Adipocyte (in vitro differentiated cells): ENCODE measurements around the gene SHLD2.
"Not testable (repeated sequence)": the region's sequence is repeated elsewhere in the genome, so short reads cannot be mapped to it uniquely, and the experiment has no call there.

Experiments
- DNase-seq: peaks from one replicate; pipeline ENCODE4 v3.0.0-alpha.2; 2015; ENCODE audit warnings: low read depth
- H3K27me3 ChIP-seq: replicated peaks from 2 replicates; pipeline ENCODE4 v1.7.0; 2013; ENCODE audit warnings: mild to moderate bottlenecking, low read length, moderate library complexity; ENCODE audit not compliant: control insufficient read depth, insufficient read depth
- H3K36me3 ChIP-seq: 2 replicates; pipeline ENCODE4 v1.7.0; 2013; ENCODE audit warnings: low read length, mild to moderate bottlenecking, moderate library complexity; ENCODE audit not compliant: control insufficient read depth, insufficient read depth, severe bottlenecking
- H3K4me1 ChIP-seq: 2 replicates; pipeline ENCODE4 v1.7.0; 2013; ENCODE audit warnings: mild to moderate bottlenecking, low read length, moderate library complexity; ENCODE audit not compliant: control insufficient read depth, insufficient read depth
- H3K4me3 ChIP-seq: 2 replicates; pipeline ENCODE4 v1.7.0; 2013; ENCODE audit warnings: mild to moderate bottlenecking, low read length, moderate library complexity
- H3K9ac ChIP-seq: 2 replicates; pipeline ENCODE4 v1.7.0; 2013; ENCODE audit warnings: mild to moderate bottlenecking, low read length, moderate library complexity
- H3K9me3 ChIP-seq: 2 replicates; pipeline ENCODE4 v1.7.0; 2013; ENCODE audit warnings: mild to moderate bottlenecking, low read length, moderate library complexity; ENCODE audit not compliant: control insufficient read depth

SHLD2 gene

DNA sequence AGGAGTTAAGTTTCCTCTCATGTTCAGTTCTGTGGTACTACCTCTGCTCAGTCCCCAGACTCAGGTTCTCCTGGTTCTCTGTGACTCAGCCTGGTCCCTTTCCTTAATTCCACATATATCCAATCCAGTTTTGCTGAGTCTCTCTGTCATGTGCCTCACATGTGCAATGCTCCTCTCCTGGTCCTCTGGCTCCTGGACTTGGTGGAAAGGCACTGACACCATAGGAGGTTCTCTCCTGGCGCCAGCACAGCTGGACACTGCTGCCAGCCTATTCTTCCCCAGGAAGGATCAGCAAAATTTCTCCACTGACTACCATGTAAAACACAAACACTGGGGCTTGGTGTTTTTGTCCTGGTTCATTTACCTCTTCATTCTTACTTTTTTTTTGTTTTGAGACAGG is 28.1 kb upstream of the SHLD2 start:
- H3K36me3 ChIP-seq: peaks cover 91% of the 10 kb centered on the region
- no peaks in the 10 kb centered on the region for H3K4me1 ChIP-seq
- H3K9ac ChIP-seq: no peak overlapping the region
- no peak for DNase-seq
- H3K27me3 ChIP-seq: no peaks in the 10 kb centered on the region
- H3K9me3 ChIP-seq: no peaks in the 10 kb centered on the region
- H3K4me3 ChIP-seq: no peak overlapping the region

DNA sequence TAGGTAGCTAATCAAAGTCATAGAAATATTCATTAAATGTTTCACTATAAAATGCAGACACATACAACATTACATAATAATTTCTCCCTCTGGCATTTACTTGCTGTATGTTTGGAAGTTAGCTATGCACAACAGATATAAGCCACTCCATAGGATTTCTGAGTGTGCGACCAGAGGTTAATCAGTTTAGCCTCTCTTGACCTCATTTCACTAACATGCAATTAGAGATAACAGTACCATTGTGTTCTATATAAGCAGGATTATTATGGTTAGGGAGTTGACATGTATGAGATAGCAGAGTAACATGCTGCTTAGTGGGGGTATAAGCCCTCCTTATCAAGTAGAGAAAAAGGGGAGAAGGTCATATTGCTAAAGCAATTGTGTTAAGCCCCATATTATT is 26.7 kb upstream of the SHLD2 start:
- Histone ChIP-seq H3K9me3 (no peaks in the 10 kb centered on the region), H3K27me3 (no peaks in the 10 kb centered on the region), H3K36me3 (peaks cover 91% of the 10 kb centered on the region), H3K4me1 (no peaks in the 10 kb centered on the region), H3K9ac (no peak overlapping the region), H3K4me3 (no peak overlapping the region)
- no peak for DNase-seq

DNA sequence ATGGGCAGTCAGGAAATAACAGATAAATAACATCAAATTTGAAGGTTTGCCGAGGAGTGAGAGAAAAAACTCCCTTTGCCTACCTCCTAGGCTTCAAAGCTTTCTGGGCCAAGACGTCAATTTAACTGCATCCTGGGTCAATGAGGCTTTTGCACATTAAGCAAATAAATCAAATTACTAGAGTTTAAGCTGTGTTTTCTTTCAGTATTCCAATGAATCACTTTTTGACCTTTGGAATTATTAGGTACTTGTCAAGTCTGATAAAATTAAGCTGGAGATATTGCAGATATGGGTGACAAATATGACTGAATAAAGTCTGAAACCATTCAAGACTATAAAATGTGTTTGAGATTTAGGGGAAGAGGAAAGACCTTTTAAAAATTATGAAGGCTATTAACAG is 22.6 kb upstream of the SHLD2 start:
- Histone ChIP-seq H3K4me1 (no peaks in the 10 kb centered on the region), H3K27me3 (no peaks in the 10 kb centered on the region), H3K4me3 (no peak overlapping the region), H3K36me3 (peaks cover 60% of the 10 kb centered on the region), H3K9me3 (no peaks in the 10 kb centered on the region), H3K9ac (no peak overlapping the region)
- DNase-seq: no peak

DNA sequence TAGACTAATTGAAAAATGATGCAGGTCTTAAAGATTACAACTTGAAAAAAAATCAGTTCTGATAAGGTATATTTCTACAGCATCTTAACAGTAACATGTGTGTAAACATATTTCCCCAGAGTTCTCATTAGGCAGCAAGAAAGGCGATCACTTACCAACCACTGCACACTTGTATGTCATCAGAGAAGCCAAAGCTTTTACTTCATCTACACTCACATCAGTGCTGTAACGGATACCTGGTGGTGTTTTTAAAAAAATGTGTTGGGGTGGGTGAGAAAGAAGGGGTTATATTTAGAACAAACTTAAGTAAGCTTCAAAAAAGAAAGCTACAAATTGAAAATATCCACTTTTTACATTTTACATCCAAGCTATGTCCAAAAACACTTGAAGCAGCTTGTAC is 18.6 kb upstream of the SHLD2 start:
- H3K36me3 ChIP-seq: peaks cover 28% of the 10 kb centered on the region
- H3K9ac ChIP-seq, H3K27me3 ChIP-seq, H3K4me3 ChIP-seq, DNase-seq, H3K9me3 ChIP-seq, H3K4me1 ChIP-seq: not testable (repeated sequence)

DNA sequence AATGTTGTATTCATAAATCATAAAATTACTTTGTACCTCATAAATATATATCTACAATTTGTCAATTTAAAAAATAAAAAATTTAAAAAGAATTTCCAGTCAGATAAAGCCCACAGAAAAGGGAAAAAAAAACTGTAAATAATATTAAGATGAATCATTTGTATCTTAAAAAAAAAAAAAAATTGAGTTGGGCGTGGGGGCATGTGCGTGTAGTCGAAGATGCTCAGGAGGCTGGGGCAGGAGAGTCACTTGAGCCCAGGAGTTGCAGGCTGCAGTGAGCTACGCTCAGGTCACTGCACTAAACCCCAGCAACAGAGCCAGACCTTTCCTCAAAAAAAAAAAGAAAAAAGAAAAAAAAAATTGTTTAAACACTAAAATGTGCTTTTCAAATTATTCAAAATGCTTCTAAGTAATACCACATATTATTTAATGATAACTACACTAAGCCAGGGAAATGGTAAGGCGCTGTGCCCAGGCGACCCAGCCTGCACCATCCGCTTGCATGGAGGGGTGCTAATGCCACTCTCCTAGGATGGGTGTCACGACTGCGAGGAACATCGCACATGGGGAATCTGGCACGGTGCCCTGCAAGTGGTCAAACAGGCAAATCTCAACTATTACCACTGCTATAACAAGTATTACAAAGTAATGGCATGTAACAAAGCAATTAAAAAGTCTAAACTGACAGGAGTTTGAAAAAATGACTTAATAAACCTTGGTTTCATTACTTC is 15.7 kb upstream of the SHLD2 start:
- H3K9ac ChIP-seq: no peak overlapping the region
- H3K27me3 ChIP-seq: no peaks in the 10 kb centered on the region
- no peak overlapping the region for H3K4me3 ChIP-seq
- peaks cover 23% of the 10 kb centered on the region for H3K4me1 ChIP-seq
- no peaks in the 10 kb centered on the region for H3K9me3 ChIP-seq
- no peaks in the 10 kb centered on the region for H3K36me3 ChIP-seq
- no peak for DNase-seq

DNA sequence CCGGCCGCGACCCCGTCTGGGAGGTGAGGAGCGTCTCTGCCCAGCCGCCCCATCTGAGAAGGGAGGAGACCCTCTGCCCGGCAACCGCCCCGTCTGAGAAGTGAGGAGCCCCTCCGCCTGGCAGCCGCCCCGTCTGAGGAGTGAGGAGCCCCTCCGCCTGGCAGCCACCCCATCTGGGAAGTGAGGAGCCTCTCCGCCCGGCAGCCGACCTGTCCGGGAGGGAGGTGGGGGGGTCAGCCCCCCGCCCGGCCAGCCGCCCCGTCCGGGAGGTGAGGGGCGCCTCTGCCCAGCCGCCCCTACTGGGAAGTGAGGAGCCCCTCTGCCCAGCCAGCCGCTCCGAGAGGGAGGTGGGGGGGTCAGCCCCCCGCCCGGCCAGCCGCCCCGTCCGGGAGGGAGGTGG is 14.4 kb upstream of the SHLD2 start:
- H3K36me3 ChIP-seq, H3K27me3 ChIP-seq, DNase-seq, H3K9ac ChIP-seq, H3K4me3 ChIP-seq, H3K9me3 ChIP-seq: not testable (repeated sequence)
- peaks cover 31% of the 10 kb centered on the region for H3K4me1 ChIP-seq

DNA sequence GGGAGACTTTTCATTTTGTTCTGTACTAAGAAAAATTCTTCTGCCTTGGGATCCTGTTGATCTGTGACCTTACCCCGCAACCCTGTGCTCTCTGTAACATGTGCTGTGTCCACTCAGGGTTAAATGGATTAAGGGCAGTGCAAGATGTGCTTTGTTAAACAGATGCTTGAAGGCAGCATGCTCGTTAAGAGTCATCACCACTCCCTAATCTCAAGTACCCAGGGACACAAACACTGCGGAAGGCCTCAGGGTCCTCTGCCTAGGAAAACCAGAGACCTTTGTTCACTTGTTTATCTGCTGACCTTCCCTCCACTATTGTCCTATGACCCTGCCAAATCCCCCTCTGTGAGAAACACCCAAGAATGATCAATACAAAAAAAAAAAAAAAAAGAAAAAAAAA is 13.4 kb upstream of the SHLD2 start:
- H3K4me3 ChIP-seq, H3K36me3 ChIP-seq, H3K9me3 ChIP-seq, DNase-seq, H3K27me3 ChIP-seq: not testable (repeated sequence)
- Histone ChIP-seq H3K9ac (peak overlapping the region; percentile 71), H3K4me1 (peaks cover 31% of the 10 kb centered on the region)

DNA sequence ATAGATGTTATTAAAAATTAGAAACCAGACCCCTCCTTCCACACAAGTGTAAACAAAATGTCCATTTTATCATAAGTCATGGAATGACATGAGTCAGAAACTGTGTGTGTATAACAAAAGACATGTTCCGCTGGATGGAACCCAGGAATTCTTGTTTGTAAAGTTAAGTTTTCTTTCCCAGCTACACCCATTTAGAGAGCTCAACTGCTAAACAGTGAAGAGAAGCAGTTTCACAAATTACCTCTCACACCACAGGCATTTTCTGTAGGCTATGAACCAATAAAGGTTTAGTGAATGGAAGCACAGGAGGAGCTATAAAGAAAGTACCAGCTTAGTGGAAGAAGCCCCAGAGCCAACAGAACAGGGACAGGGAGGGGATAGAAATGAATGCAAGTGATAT is 12.8 kb upstream of the SHLD2 start:
- Histone ChIP-seq H3K4me3 (peak overlapping the region; percentile 18), H3K4me1 (peaks cover 31% of the 10 kb centered on the region), H3K9ac (peak overlapping the region; percentile 71)
- H3K9me3 ChIP-seq, H3K27me3 ChIP-seq, H3K36me3 ChIP-seq: not testable (repeated sequence)
- peak; percentile 84 for DNase-seq

DNA sequence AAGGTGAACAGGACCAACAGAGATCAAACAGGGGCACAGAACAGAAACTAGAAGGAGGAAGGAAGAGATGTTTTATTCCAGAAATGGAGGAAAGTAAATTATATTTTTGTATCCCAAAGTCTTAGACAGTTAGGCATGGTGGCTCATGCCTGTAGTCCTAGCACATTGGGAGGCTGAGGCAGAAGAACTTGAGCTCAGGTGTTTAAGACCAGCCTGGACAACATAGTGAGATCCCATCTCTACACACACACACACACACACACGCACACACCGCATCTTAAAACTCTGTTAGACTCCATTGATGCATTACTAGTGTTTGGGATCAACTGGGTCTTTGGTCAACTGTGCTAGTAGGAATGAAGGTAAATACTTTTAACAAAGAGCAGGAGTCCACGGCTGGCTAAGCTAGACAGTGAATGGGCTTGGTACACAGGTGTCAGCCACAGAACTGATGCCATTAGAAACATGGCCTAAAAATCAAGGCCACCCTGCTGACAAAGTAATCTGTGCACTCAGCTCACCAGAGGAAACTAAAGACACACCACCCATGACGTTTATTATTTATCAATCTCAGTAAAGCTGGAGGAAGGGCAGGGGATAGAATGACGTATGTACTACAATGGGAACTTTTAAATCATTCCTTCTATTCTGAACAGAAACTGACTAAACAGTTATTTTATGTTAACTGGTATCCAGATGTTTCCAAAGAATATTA is 11.3 kb upstream of the SHLD2 start:
- not testable (repeated sequence) for H3K9me3 ChIP-seq, H3K27me3 ChIP-seq, H3K36me3 ChIP-seq, H3K9ac ChIP-seq
- peak; percentile 71 for DNase-seq
- H3K4me1 ChIP-seq: peaks cover 31% of the 10 kb centered on the region
- peak overlapping the region; percentile 37 for H3K4me3 ChIP-seq

DNA sequence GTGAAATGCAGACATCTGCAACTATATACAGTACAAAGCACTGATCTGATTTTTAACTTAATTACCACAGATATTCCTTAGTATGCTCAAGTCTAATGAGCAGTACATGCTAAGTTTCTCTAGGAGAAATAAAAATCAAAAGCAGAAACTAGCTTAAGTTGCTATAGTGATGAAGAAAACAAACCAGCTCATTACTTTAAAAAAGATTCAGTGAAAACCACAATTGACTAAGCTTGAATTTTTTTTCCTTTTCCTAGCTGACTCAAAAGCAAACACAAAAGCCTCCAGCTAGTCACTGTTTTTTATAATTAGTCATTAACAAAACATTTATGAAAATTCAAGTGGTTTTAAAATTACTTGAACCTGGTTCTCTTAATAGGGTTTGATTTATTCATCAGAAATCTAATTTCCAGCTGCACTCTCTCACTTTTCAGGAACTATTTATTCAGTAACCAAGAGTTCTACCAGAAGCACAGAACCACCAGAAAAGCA is 10.7 kb upstream of the SHLD2 start:
- peaks cover 31% of the 10 kb centered on the region for H3K4me1 ChIP-seq
- not testable (repeated sequence) for H3K9me3 ChIP-seq, H3K36me3 ChIP-seq, H3K27me3 ChIP-seq
- peak overlapping the region; percentile 3 for H3K9ac ChIP-seq
- peak overlapping the region; percentile 37 for H3K4me3 ChIP-seq
- DNase-seq: peak; percentile 77

DNA sequence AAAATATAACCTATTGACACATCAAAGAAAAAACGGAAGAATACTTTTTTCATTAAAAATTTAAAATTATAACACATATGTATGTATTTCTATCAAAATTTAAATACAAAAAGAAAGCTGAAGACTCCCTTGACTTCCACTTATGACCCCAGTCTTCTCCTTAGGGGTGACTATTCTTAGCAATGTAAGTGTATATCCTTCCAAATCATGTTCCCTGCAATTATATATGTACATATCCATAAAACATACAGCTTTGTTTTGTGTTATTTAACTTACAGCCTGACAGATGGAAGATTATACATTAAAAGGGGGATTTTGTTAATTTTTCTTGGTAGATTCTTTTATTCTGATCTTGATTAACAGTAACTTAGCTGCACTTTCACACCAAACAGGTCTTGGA is 9.5 kb upstream of the SHLD2 start:
- Histone ChIP-seq H3K4me1 (peaks cover 40% of the 10 kb centered on the region), H3K27me3 (no peaks in the 10 kb centered on the region), H3K9me3 (no peaks in the 10 kb centered on the region), H3K36me3 (peaks cover 5% of the 10 kb centered on the region), H3K9ac (no peak overlapping the region), H3K4me3 (no peak overlapping the region)
- no peak for DNase-seq
